ENCODE measurements around the gene RIPPLY2. TPM values are rescaled to one million over a fixed set of nuclear protein-coding genes. Genes with fewer than 3 reads are reported as not detected.

The RIPPLY2 gene
- polyA plus RNA-seq, 3 donors, result not detected

DNA sequence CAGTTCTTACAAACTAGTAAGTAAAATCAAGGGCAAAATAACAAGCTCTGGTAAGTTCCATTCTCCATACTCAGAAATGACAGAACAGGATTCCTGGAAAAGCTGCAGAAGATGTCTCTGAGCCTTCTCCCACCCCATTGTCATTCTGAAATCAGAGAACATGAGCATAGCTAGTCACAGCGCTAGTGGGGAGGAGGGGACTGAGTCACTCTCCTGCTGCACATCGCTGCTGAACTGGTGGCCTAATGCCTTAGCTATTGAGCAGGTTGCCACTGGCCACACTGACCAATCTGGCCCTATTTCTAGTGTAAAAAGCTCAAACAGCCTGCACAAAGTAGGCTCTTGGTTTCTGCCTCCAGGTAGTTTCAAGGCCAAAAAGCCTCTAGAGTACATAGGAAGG, 26.1 kb upstream of the RIPPLY2 start:
- TF ChIP-seq, protein P1, sequence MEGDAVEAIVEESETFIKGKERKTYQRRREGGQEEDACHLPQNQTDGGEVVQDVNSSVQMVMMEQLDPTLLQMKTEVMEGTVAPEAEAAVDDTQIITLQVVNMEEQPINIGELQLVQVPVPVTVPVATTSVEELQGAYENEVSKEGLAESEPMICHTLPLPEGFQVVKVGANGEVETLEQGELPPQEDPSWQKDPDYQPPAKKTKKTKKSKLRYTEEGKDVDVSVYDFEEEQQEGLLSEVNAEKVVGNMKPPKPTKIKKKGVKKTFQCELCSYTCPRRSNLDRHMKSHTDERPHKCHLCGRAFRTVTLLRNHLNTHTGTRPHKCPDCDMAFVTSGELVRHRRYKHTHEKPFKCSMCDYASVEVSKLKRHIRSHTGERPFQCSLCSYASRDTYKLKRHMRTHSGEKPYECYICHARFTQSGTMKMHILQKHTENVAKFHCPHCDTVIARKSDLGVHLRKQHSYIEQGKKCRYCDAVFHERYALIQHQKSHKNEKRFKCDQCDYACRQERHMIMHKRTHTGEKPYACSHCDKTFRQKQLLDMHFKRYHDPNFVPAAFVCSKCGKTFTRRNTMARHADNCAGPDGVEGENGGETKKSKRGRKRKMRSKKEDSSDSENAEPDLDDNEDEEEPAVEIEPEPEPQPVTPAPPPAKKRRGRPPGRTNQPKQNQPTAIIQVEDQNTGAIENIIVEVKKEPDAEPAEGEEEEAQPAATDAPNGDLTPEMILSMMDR (IDR thresholded peaks at IDR 0.05), result no peak
- 73% methylated on average over 2 of the region's 2 CpGs for WGBS (ENCODE audit: insufficient coverage)
- DNase-seq, result no peak
- H3K36me3 ChIP-seq (replicated peaks in 1 of 2; ENCODE audit: control insufficient read depth in 1 of 2, insufficient read depth in 2 of 2, low read length in 2 of 2), result no peaks in the 10 kb centered on the region
- H3K4me1 ChIP-seq (ENCODE audit: control insufficient read depth in 1 of 2, insufficient read depth in 2 of 2, low read length in 2 of 2), result no peaks in the 10 kb centered on the region
- no peak overlapping the region for H3K4me2 ChIP-seq (replicated peaks; ENCODE audit: extremely low read depth, low read length, poor library complexity, severe bottlenecking)
- H3K79me2 ChIP-seq (ENCODE audit: insufficient read depth, low read length), result no peaks in the 10 kb centered on the region
- intact Hi-C loops (cut with micrococcal nuclease), result no loop called here
- H2AFZ ChIP-seq (ENCODE audit: insufficient read depth, low read depth, low read length, poor library complexity, severe bottlenecking), result no peak overlapping the region
- no peak overlapping the region for H3K27ac ChIP-seq (ENCODE audit: low read depth in 1 of 2, low read length in 2 of 2)
- H3K9ac ChIP-seq (ENCODE audit: insufficient read depth, low read length, poor library complexity, severe bottlenecking), result no peak overlapping the region
- no peaks in the 10 kb centered on the region for H3K27me3 ChIP-seq (ENCODE audit: control insufficient read depth in 2 of 2, insufficient read depth in 2 of 2, low read length in 2 of 2)
- Mint-ChIP-seq H3K36me3 (no peaks in the 10 kb centered on the region), H3K4me1 (no peaks in the 10 kb centered on the region), H3K4me3 (no peak overlapping the region), H3K27me3 (ENCODE audit: low read depth in 3 of 3) (no peaks in the 10 kb centered on the region), H3K9me3 (peaks cover 0 to 6% (median 2%) of the 10 kb centered on the region in 7 donors), H3K27ac (no peak overlapping the region)
- no peaks in the 10 kb centered on the region for H4K20me1 ChIP-seq (ENCODE audit: insufficient read depth, low read length)
- H3K9me3 ChIP-seq (replicated peaks in 1 of 2; ENCODE audit: control insufficient read depth in 1 of 2, insufficient read depth in 1 of 2, low read length in 2 of 2), result no peaks in the 10 kb centered on the region
- no peak overlapping the region for H3K4me3 ChIP-seq (replicated peaks in 1 of 3; ENCODE audit: low read depth in 2 of 3, low read length in 3 of 3)

DNA sequence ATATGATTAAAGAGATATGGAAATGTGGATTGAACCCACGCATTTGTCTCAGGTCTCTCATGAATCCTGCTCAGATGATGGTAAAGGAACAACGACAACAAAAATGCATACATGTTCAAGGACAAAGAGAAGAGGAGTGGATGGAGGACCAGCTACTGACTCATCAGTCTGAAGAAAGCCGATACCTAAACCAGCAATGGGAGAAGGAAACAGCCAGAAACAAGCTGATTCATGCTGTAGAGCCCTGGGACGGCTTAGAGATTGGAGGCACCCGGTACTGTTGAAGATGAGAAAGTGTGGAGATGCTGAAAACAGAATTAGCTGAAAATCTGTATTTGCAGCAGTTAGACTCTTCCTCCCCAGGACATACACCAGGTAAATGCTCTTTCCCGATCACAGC, 14.4 kb upstream of the RIPPLY2 start:
- Mint-ChIP-seq H3K27me3 (ENCODE audit: low read depth in 3 of 3) (peaks cover 0 to 2% (median 0%) of the 10 kb centered on the region in 3 donors), H3K4me3 (no peak overlapping the region), H3K27ac (no peak overlapping the region), H3K9me3 (peaks cover 3 to 18% (median 6%) of the 10 kb centered on the region in 7 donors), H3K36me3 (no peaks in the 10 kb centered on the region), H3K4me1 (no peaks in the 10 kb centered on the region)
- H3K9me3 ChIP-seq (replicated peaks in 1 of 2; ENCODE audit: control insufficient read depth in 1 of 2, insufficient read depth in 1 of 2, low read length in 2 of 2), result peaks cover 0 to 13% of the 10 kb centered on the region in 2 donors
- intact Hi-C loops (cut with micrococcal nuclease), result no loop called here
- H3K79me2 ChIP-seq (ENCODE audit: insufficient read depth, low read length), result no peaks in the 10 kb centered on the region
- no peaks in the 10 kb centered on the region for H3K27me3 ChIP-seq (ENCODE audit: control insufficient read depth in 2 of 2, insufficient read depth in 2 of 2, low read length in 2 of 2)
- no peaks in the 10 kb centered on the region for H4K20me1 ChIP-seq (ENCODE audit: insufficient read depth, low read length)
- no peak overlapping the region for H2AFZ ChIP-seq (ENCODE audit: insufficient read depth, low read depth, low read length, poor library complexity, severe bottlenecking)
- TF ChIP-seq, protein P1 (IDR thresholded peaks at IDR 0.05), result no peak
- DNase-seq, result no peak
- no peak overlapping the region for H3K4me3 ChIP-seq (replicated peaks in 1 of 3; ENCODE audit: low read depth in 2 of 3, low read length in 3 of 3)
- WGBS (ENCODE audit: insufficient coverage), result 100% methylated on average over 3 of the region's 6 CpGs
- H3K27ac ChIP-seq (ENCODE audit: low read depth in 1 of 2, low read length in 2 of 2), result no peak overlapping the region
- no peaks in the 10 kb centered on the region for H3K36me3 ChIP-seq (replicated peaks in 1 of 2; ENCODE audit: control insufficient read depth in 1 of 2, insufficient read depth in 2 of 2, low read length in 2 of 2)
- H3K4me1 ChIP-seq (ENCODE audit: control insufficient read depth in 1 of 2, insufficient read depth in 2 of 2, low read length in 2 of 2), result no peaks in the 10 kb centered on the region
- H3K4me2 ChIP-seq (replicated peaks; ENCODE audit: extremely low read depth, low read length, poor library complexity, severe bottlenecking), result no peak overlapping the region
- H3K9ac ChIP-seq (ENCODE audit: insufficient read depth, low read length, poor library complexity, severe bottlenecking), result no peak overlapping the region
